Left renal cortex interstitium (tissue), 4 donors: ENCODE results near the gene ELP2. TPM values are rescaled to one million over a fixed set of nuclear protein-coding genes. Genes with fewer than 3 reads are reported as not detected.
"Not testable (repeated sequence)": the region's sequence is repeated elsewhere in the genome, so short reads cannot be mapped to it uniquely, and the experiment has no call there.

Source experiments
- DNase-seq, 4 donors: peaks; one replicate each; pipeline ENCODE4 v3.0.0-alpha.2; 2013; ENCODE audit warnings: low read depth in 4 of 4, low spot score in 2 of 4, missing footprints in 1 of 4
- polyA plus RNA-seq, 4 donors: library from polyadenylated mRNA; unstranded; fragments of 120-200 nt; gene quantifications; one replicate each; pipeline ENCODE4 v1.2.1, GENCODE V29; 2013; ENCODE audit not compliant: insufficient read length in 4 of 4

Gene ELP2
- 100 to 1,000 TPM in 2 of 4 donors, 10 to 100 TPM in 2; 77.9 to 147 (median 103) TPM for polyA plus RNA-seq

- DNase-seq: peak; percentile 91 to 96 (median 94)
Measured at GRCh38 chr18:36129300-36130038, at the start of gene ELP2, which contains the start of gene SLC39A6. TSS of gene ELP2 (plus strand) at chr18:36129899. CDS start at chr18:36129934, 35 bp downstream. TSS of gene SLC39A6 (minus strand) at chr18:36129340. CDS start at chr18:36127007, 2,333 bp downstream.

- not testable (repeated sequence) for DNase-seq
Measured at GRCh38 chr18:36081118-36081517, 48.6 kb upstream of the ELP2 start.

GRCh38 chr18:36083729-36084128 is 46.0 kb upstream of the ELP2 start:
- no peak for DNase-seq

GRCh38 chr18:36085195-36085594 is 44.5 kb upstream of the ELP2 start:
- no peak for DNase-seq

GRCh38 chr18:36086186-36086585 is 43.5 kb upstream of the ELP2 start:
- no peak for DNase-seq

GRCh38 chr18:36088256-36088655 is 41.4 kb upstream of the ELP2 start:
- DNase-seq: no peak

- DNase-seq: no peak
Measured at GRCh38 chr18:36089001-36089400, 40.7 kb upstream of the ELP2 start.

GRCh38 chr18:36092116-36092515 is 37.6 kb upstream of the ELP2 start:
- DNase-seq: not testable (repeated sequence)

GRCh38 chr18:36094431-36094830 is 35.3 kb upstream of the ELP2 start:
- no peak for DNase-seq

- peak in 2 of 4 donors; percentile 2 to 12 for DNase-seq
Measured at GRCh38 chr18:36095936-36096519, 33.7 kb upstream of the ELP2 start.

GRCh38 chr18:36096955-36097354 is 32.7 kb upstream of the ELP2 start:
- DNase-seq: no peak

- DNase-seq: no peak
Measured at GRCh38 chr18:36099311-36099710, 30.4 kb upstream of the ELP2 start.

GRCh38 chr18:36101943-36102342 is 27.8 kb upstream of the ELP2 start:
- DNase-seq: no peak

- DNase-seq: no peak
Measured at GRCh38 chr18:36104749-36105148, 24.9 kb upstream of the ELP2 start.

- no peak for DNase-seq
Measured at GRCh38 chr18:36107477-36107876, 22.2 kb upstream of the ELP2 start.

- DNase-seq: no peak
Measured at GRCh38 chr18:36108196-36108595, 21.5 kb upstream of the ELP2 start.

- no peak for DNase-seq
Measured at GRCh38 chr18:36108601-36109000, 21.1 kb upstream of the ELP2 start.

- no peak for DNase-seq
Measured at GRCh38 chr18:36109737-36110136, 20.0 kb upstream of the ELP2 start.

GRCh38 chr18:36112302-36112701 is 17.4 kb upstream of the ELP2 start:
- no peak for DNase-seq

GRCh38 chr18:36114251-36114650 is 15.4 kb upstream of the ELP2 start:
- no peak for DNase-seq

- DNase-seq: no peak
Measured at GRCh38 chr18:36114738-36115137, 15.0 kb upstream of the ELP2 start.

GRCh38 chr18:36116771-36117170 is 12.9 kb upstream of the ELP2 start:
- DNase-seq: not testable (repeated sequence)
